ENCODE measurements around the gene ZNF830. TPM values are rescaled to one million over a fixed set of nuclear protein-coding genes. Genes with fewer than 3 reads are reported as not detected.

ZNF830 gene
- total RNA-seq, 2 donors from 2014 or later: 5.9 to 6.5 TPM

GRCh38 chr17:34993031-34993430, 31.7 kb downstream of the ZNF830 start:
- Histone ChIP-seq H3K4me1 (peaks cover 16% of the 10 kb centered on the region), H3K36me3 (replicated peaks in 1 of 2; ENCODE audit: insufficient read depth in 1 of 2, low read depth in 2 of 2) (peaks cover 0 to 7% of the 10 kb centered on the region in 2 donors)
- 60 to 65% methylated on average over 2 of the region's 2 CpGs for WGBS, 2 donors

GRCh38 chr17:34996422-34997285, 35.3 kb downstream of the ZNF830 start:
- ATAC-seq (no peak), DNase-seq (no peak)
- H3K27ac ChIP-seq: peak overlapping the region in 3 of 4 donors; percentile 40 to 48 (median 41)
- H3K9me3 ChIP-seq: no peaks in the 10 kb centered on the region
- WGBS, 2 donors: 83 to 84% methylated on average over 3 of the region's 3 CpGs
- peaks cover 0 to 7% of the 10 kb centered on the region in 2 donors for H3K36me3 ChIP-seq (replicated peaks in 1 of 2; ENCODE audit: insufficient read depth in 1 of 2, low read depth in 2 of 2)
- peaks cover 16% of the 10 kb centered on the region for H3K4me1 ChIP-seq
- no peak overlapping the region for H3K4me3 ChIP-seq
- intact Hi-C loops (cut with DNase I): no loop called here
- no peaks in the 10 kb centered on the region for H3K27me3 ChIP-seq
- TF ChIP-seq CTCF (IDR thresholded peaks at IDR 0.05): no peak
- no peak for TF ChIP-seq POLR2A (IDR thresholded peaks at IDR 0.05)

More at GRCh38 chr17:34993031-34993430, 31.7 kb downstream of the ZNF830 start:
- H3K4me3 ChIP-seq: no peak overlapping the region
- no peak for TF ChIP-seq CTCF (IDR thresholded peaks at IDR 0.05)
- no peak for TF ChIP-seq POLR2A (IDR thresholded peaks at IDR 0.05)
- intact Hi-C loops (cut with DNase I): no loop called here
- no peaks in the 10 kb centered on the region for H3K9me3 ChIP-seq
- no peaks in the 10 kb centered on the region for H3K27me3 ChIP-seq
- DNase-seq: no peak
- H3K27ac ChIP-seq: no peak overlapping the region
- no peak for ATAC-seq

GRCh38 chr17:34997355-34997862, 36.1 kb downstream of the ZNF830 start:
- 43 to 46% methylated on average over 11 of the region's 11 CpGs for WGBS, 2 donors
- TF ChIP-seq POLR2A (IDR thresholded peaks at IDR 0.05) (no peak), CTCF (IDR thresholded peaks at IDR 0.05) (no peak)
- peaks cover 16% of the 10 kb centered on the region for H3K4me1 ChIP-seq
- H3K27ac ChIP-seq: peak overlapping the region in 3 of 4 donors; percentile 40 to 48 (median 41)
- H3K27me3 ChIP-seq: no peaks in the 10 kb centered on the region
- H3K4me3 ChIP-seq: no peak overlapping the region
- H3K36me3 ChIP-seq (replicated peaks in 1 of 2; ENCODE audit: insufficient read depth in 1 of 2, low read depth in 2 of 2): peaks cover 0 to 9% of the 10 kb centered on the region in 2 donors
- no peaks in the 10 kb centered on the region for H3K9me3 ChIP-seq
- DNase-seq (peak; percentile 45 to 74 (median 72)), ATAC-seq (peak; percentile 54)
- intact Hi-C loops (cut with DNase I): no loop called here

GRCh38 chr17:34998205-34998604, 36.9 kb downstream of the ZNF830 start:
- Histone ChIP-seq H3K9me3 (no peaks in the 10 kb centered on the region), H3K4me3 (no peak overlapping the region), H3K27ac (peak overlapping the region in 1 of 4 donors; percentile 41), H3K4me1 (peaks cover 16% of the 10 kb centered on the region), H3K36me3 (replicated peaks in 1 of 2; ENCODE audit: insufficient read depth in 1 of 2, low read depth in 2 of 2) (peaks cover 0 to 9% of the 10 kb centered on the region in 2 donors), H3K27me3 (no peaks in the 10 kb centered on the region)
- peak; percentile 85 for ATAC-seq
- TF ChIP-seq CTCF (IDR thresholded peaks at IDR 0.05): peak; percentile 54 to 88 (median 70)
- no peak for TF ChIP-seq POLR2A (IDR thresholded peaks at IDR 0.05)
- intact Hi-C loops (cut with DNase I): no loop called here
- WGBS, 2 donors: 36 to 46% methylated on average over 5 of the region's 5 CpGs
- DNase-seq: peak; percentile 65 to 77 (median 68)

Data from body of pancreas (tissue), 4 donors.